Hippocampal formation (tissue), 2 donors: ENCODE results near the gene RPL31.

Experiments used
- DNase-seq, 2 donors: peaks; one replicate each; lab custom pipeline; 2025; lab: John Stamatoyannopoulos, UW

Gene RPL31

GRCh38 chr2:100974712-100975520 is 27.2 kb upstream of the RPL31 start:
- DNase-seq = no peak

GRCh38 chr2:100975521-100975785 is 26.6 kb upstream of the RPL31 start:
- DNase-seq = no peak

- no peak for DNase-seq
These were observed 26.0 kb upstream of the RPL31 start for GRCh38 chr2:100976061-100976460.

GRCh38 chr2:100976645-100977391 is 25.3 kb upstream of the RPL31 start:
- DNase-seq = no peak

GRCh38 chr2:100977511-100977910 is 24.6 kb upstream of the RPL31 start:
- no peak for DNase-seq

GRCh38 chr2:100978582-100979191 is 23.4 kb upstream of the RPL31 start:
- no peak for DNase-seq

GRCh38 chr2:100980046-100980445 is 22.0 kb upstream of the RPL31 start:
- no peak for DNase-seq

GRCh38 chr2:100981011-100981410 is 21.1 kb upstream of the RPL31 start:
- no peak for DNase-seq

- peak in 1 of 2 donors; percentile 1 for DNase-seq
These were observed 19.6 kb upstream of the RPL31 start for GRCh38 chr2:100982431-100982861.

- no peak for DNase-seq
These were observed 18.9 kb upstream of the RPL31 start for GRCh38 chr2:100983201-100983600.

- peak in 1 of 2 donors; percentile 4 for DNase-seq
These were observed 18.3 kb upstream of the RPL31 start for GRCh38 chr2:100983684-100984310.

- DNase-seq = peak; percentile 49 to 50
These were observed 17.2 kb upstream of the RPL31 start for GRCh38 chr2:100984892-100985307.

- no peak for DNase-seq
These were observed 15.9 kb upstream of the RPL31 start for GRCh38 chr2:100986157-100986556.

- no peak for DNase-seq
These were observed 14.6 kb upstream of the RPL31 start for GRCh38 chr2:100987536-100987935.

- DNase-seq = no peak
These were observed 14.1 kb upstream of the RPL31 start for GRCh38 chr2:100987974-100988373.

- DNase-seq = no peak
These were observed 13.3 kb upstream of the RPL31 start for GRCh38 chr2:100988630-100989417.

GRCh38 chr2:100989666-100990065 is 12.4 kb upstream of the RPL31 start:
- no peak for DNase-seq

- no peak for DNase-seq
These were observed 11.9 kb upstream of the RPL31 start for GRCh38 chr2:100990166-100990565.

GRCh38 chr2:100990650-100991403 is 11.3 kb upstream of the RPL31 start:
- no peak for DNase-seq

- DNase-seq = no peak
These were observed 10.7 kb upstream of the RPL31 start for GRCh38 chr2:100991404-100991773.

GRCh38 chr2:100992262-100992661 is 9.8 kb upstream of the RPL31 start:
- no peak for DNase-seq
